Stimulated activated CD8-positive, alpha-beta memory T cell treated with anti-CD3 and anti-CD28 coated beads, Interleukin-4, amount 100 ng/mL, for 24 hours (primary cell): ENCODE data around the gene HTN1.
"Not testable (repeated sequence)": the region's sequence is repeated elsewhere in the genome, so short reads cannot be mapped to it uniquely, and the experiment has no call there.

Source experiments
- DNase-seq: peaks from one replicate; pipeline ENCODE4 v3.0.0-alpha.2; 2020; ENCODE audit warnings: low read depth

Gene HTN1

DNA sequence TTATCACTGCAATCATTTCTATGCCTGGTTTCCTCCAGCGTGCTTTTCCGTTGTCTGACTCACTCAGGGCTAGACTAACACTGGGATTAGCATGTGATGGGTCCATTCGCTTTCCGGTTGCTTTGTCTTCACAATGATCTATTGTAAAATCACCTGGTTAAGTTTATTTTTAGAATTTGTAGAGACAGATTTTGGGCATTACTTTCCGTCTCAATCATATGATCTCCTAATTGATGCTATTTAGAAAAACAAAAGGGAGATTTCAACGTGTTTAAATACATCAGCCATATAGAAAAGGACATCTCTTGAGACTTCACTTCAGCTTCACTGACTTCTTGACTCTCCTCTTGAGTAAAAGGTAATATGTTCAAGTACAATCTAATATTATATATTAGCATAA lies at the start of gene HTN1:
TSS of gene HTN1 (plus strand) at position 301 of the 400 bp plus-strand sequence. CDS start 2,639 bp downstream, outside the sequence.
- DNase-seq = not testable (repeated sequence)

DNA sequence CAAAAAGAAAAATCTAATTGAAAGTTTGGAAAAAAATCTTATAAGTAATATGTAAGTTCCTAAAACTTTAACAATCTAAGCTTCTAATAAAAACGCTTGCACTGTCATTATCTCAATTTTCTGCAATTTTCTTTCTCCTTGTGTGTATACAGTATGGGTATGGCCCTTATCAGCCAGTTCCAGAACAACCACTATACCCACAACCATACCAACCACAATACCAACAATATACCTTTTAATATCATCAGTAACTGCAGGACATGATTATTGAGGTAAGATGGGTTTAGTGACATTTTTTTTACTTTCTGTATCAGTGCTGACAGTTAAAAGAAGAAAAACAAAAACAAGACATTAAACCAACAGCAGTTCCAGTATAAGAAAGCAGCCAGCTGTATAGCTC lies 49.5 kb upstream of the HTN1 start:
- DNase-seq = no peak

GRCh38 chr4:70002507-70002906 lies 47.7 kb upstream of the HTN1 start:
- no peak for DNase-seq

GRCh38 chr4:70008771-70009170 lies 41.5 kb upstream of the HTN1 start:
- DNase-seq = no peak

GRCh38 chr4:70019006-70019405 lies 31.2 kb upstream of the HTN1 start:
- not testable (repeated sequence) for DNase-seq

DNA sequence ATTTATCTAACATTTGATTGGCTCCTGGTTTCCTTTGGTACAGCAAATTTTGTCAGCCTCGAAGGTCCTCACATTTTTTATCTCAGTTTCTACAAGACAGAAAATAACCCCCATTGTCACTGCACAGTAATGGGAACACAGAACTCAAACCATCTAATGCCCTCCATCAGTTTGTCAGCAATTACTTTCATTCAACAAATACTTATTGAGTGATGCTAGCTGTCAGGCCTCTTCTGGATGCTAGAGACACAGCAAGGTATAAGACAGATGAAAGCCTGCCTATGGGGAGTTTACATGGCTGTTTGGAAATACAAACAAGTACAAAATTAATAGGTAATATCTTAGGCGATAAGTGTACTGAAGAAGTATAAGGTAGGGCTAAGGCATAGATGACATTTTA lies 27.0 kb upstream of the HTN1 start:
- no peak for DNase-seq

DNA sequence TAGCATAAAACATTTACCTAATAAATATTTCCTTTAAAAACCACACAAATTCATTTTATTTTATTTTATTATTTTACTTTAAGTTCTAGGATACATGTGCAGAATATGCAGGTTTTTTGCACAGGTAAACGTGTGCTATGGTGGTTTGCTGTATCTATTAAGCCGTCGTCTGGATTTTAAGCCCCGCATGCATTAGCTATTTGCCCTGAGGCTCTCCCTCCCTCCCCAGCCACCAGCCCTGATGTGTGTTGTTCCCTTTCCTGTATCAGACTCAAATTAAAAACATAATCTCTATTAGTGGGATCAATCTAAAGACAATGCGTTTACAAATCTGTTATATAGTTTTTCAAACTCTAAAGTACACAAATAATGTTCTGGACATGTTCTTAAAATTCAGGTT lies 23.2 kb upstream of the HTN1 start:
- no peak for DNase-seq

- DNase-seq = not testable (repeated sequence)
Observed at GRCh38 chr4:70028159-70028558, 22.1 kb upstream of the HTN1 start, which contains the start of gene HTN3. Gene HTN3, plus strand, starts transcription at chr4:70028459. Its CDS starts 2,282 bp downstream, at chr4:70030741.

DNA sequence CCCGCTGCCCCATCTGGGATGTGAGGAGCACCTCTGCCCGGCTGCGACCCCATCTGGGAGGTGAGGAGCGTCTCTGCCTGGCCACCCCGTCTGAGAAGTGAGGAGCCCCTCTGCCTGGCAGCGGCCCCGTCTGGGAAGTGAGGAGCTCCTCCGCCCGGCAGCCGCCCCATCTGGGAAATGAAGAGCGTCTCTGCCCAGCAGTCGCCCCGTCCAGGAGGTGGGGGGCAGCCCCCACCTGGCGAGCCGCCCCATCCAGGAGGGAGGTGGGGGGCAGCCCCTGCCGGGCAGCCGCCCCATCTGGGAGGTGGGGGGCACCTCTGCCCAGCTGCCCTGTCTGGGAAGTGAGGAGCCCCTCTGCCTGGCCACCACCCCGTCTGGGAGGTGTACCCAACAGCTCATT lies 12.7 kb upstream of the HTN1 start:
- not testable (repeated sequence) for DNase-seq

DNA sequence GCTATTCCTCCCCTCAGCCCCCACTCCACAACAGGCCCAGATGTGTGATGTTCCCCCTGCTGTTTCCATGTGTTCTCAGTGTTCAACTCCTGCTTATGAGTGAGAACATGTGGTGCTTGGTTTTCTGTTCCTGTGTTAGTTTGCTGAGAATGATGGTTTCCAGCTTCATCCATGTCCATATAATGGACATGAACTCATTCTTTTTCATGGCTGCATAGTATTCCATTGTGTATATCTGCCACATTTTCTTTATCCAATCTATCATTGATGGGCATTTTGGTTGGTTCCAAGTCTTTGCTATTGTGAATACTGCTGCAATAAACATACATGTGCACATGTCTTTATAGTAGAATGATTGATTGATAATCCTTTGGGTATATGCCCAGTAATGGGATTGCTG lies 10.3 kb upstream of the HTN1 start:
- DNase-seq = not testable (repeated sequence)

GRCh38 chr4:70041652-70042286 lies 8.5 kb upstream of the HTN1 start:
- DNase-seq = no peak

DNA sequence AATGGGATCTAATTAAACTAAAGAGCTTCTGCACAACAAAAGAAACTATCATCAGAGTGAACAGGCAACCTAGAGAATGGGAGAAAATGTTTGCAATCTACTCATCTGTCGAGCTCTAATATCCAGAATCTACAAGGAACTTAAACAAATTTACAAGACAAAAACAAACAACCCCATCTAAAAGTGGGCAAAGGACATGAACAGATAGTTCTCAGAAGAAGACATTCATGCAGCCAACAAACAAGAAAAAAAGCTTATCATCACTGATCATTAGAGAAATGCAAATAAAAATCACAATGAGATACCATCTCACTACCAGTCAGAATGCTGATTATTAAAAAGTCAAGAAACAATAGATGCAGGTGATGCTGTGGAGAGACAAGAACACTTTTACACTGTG lies 6.3 kb downstream of the HTN1 start:
- DNase-seq = not testable (repeated sequence)

- no peak for DNase-seq
Observed at GRCh38 chr4:70057651-70058050, 7.4 kb downstream of the HTN1 start.

DNA sequence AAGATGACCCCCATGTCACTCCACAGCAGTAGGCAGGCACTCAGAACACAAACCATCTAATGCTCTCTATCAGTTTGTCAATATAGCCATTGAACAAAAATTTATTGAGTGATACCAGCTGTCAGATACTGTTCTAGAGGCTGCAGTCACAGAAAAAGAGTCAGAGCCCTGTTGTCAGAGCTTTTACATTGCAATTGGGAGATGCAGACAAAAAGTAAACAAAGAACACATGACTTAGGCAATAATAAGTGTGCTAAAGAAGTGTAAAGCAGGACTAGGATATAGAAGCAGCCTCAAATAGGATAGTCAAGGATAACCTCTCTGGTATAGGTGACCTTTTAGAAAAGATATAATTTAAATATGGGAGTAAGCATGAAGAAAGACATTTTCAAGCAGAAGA lies 8.9 kb downstream of the HTN1 start:
- DNase-seq = no peak

GRCh38 chr4:70062000-70062399 lies 11.8 kb downstream of the HTN1 start:
- no peak for DNase-seq

GRCh38 chr4:70080205-70080604 lies 30.0 kb downstream of the HTN1 start:
- DNase-seq = no peak

GRCh38 chr4:70099206-70099605 lies 49.0 kb downstream of the HTN1 start:
- no peak for DNase-seq
